LNCaP clone FGC (cell line): Measurements from ENCODE around the gene KLHDC7B.

ENCODE experiments used
- DNase-seq: peaks from one replicate; pipeline ENCODE4 v3.0.0-alpha.2; 2011; ENCODE audit warnings: low read depth
- H3K4me3 ChIP-seq: 2 replicates; pipeline ENCODE4 v1.5.1; 2011; ENCODE audit warnings: mild to moderate bottlenecking, low read depth, low read length, control low read depth
- TF ChIP-seq, protein P1 (sequence below): IDR thresholded peaks from 2 replicates; pipeline ENCODE4 v1.5.1; 2012; ENCODE audit warnings: mild to moderate bottlenecking; ENCODE audit not compliant: control insufficient read depth, insufficient read depth; ENCODE audit errors: extremely low read depth

Gene KLHDC7B

GRCh38 chr22:50585238-50585637 is 39.5 kb downstream of the KLHDC7B start:
- no peak overlapping the region for H3K4me3 ChIP-seq
- DNase-seq = no peak
- TF ChIP-seq, protein P1, sequence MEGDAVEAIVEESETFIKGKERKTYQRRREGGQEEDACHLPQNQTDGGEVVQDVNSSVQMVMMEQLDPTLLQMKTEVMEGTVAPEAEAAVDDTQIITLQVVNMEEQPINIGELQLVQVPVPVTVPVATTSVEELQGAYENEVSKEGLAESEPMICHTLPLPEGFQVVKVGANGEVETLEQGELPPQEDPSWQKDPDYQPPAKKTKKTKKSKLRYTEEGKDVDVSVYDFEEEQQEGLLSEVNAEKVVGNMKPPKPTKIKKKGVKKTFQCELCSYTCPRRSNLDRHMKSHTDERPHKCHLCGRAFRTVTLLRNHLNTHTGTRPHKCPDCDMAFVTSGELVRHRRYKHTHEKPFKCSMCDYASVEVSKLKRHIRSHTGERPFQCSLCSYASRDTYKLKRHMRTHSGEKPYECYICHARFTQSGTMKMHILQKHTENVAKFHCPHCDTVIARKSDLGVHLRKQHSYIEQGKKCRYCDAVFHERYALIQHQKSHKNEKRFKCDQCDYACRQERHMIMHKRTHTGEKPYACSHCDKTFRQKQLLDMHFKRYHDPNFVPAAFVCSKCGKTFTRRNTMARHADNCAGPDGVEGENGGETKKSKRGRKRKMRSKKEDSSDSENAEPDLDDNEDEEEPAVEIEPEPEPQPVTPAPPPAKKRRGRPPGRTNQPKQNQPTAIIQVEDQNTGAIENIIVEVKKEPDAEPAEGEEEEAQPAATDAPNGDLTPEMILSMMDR = no peak

GRCh38 chr22:50585781-50586180 is 40.1 kb downstream of the KLHDC7B start:
- no peak for DNase-seq
- TF ChIP-seq, protein P1 = no peak
- no peak overlapping the region for H3K4me3 ChIP-seq

DNA sequence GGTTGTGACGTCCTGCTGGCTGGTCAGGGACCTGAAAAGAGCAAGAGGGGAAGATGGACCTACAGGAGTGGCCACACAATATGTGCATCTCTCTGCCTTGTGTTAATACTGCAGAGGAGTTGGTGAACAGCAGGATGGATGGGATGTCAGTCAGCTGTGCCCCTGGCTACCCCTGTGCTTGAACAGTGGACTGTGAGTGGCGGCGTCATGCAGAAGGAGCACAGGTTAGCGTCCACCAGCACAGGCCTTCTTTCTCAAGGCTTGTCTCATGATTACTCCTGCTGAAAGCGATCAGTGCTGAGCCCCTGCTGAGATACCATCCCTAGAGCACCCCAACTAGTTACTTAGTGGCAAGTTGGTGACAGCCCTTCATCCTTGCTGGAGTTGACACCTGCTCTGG is 40.7 kb downstream of the KLHDC7B start:
- no peak for DNase-seq
- no peak overlapping the region for H3K4me3 ChIP-seq
- TF ChIP-seq, protein P1 = no peak

- H3K4me3 ChIP-seq = no peak overlapping the region
- TF ChIP-seq, protein P1 = no peak
- no peak for DNase-seq
Observed at GRCh38 chr22:50587407-50587806, 41.7 kb downstream of the KLHDC7B start.

DNA sequence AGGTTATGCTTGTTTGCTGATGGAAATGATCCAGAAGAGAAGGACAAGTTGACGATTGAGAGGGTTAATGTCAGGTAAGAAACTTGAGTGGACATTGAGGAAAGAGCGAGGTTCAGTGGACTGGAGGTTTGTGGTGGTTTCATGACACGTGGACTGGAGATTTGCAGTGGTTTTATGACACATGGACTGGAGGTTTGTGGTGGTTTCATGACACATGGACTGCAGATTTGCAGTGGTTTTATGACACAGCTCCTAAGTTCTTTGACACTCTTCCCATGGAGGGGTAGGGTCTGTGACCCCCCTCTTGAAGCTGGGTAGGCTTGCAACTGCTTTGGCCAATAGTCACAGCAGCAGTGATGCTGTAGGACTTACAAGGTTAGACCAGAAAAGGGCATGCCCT is 49.5 kb downstream of the KLHDC7B start:
- H3K4me3 ChIP-seq = no peak overlapping the region
- TF ChIP-seq, protein P1 = no peak
- no peak for DNase-seq

DNA sequence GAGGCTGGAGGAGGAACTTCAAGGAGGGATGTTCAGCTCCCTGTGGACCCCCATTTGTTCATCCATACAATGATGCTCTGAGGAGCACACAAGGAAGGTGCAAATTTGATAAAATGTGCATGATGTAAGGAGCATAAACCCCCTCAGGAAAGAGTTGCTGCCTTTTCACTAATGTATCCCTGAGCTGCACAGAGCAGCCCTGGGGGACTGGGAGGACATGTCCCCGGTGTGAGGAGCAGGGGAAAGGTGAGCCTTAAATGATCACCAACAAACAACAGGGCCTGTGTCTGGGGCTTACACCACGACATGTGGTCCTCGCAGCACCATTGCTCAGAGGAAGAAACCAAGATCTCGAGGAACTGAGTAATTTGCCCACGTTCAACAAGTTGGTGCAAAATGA is 51.4 kb downstream of the KLHDC7B start:
- TF ChIP-seq, protein P1 = no peak
- no peak overlapping the region for H3K4me3 ChIP-seq
- no peak for DNase-seq

DNA sequence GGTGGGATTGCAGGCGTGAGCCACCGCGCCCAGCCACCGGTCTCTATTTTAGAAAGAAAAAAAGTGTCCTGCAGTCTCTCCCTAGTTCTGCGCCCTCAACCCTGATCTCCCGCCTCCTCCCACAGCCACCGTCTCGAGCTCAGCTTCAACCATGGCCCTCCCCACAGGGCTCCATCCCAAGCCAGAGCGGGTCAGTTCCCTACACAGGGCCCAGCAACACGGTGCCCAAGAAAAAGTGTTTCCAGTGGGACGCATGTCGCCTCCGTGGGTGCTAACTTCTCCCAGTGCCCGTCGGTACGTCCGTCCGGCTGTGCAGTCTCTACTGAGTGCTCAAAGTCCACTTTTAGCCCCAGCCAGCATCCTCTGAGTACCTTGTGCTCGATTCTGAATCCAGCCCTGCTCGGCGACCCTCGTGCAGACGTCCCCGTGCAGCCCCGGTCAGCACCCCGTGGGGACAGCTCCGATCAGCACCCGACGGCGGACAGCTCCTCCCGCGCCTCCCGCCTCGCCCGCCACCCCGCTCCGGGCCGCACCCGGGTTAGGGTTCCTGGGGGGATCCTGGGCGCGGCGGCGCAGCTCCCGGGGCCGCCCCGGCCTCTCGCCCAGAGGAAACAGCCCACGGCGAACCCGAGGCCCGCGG is 54.2 kb downstream of the KLHDC7B start:
- TF ChIP-seq, protein P1 = no peak
- H3K4me3 ChIP-seq = peak overlapping the region; percentile 29
- no peak for DNase-seq
